Dermis blood vessel endothelial cell (primary cell): ENCODE data around the gene IFFO2. TPM values are rescaled to one million over a fixed set of nuclear protein-coding genes. Genes with fewer than 3 reads are reported as not detected.

Experiments used
- DNase-seq: peaks from one replicate; pipeline ENCODE4 v3.0.0; 2010
- total RNA-seq: library from RNA; depleted of rRNA; stranded (reverse); fragments of >200 nt; gene quantifications from 2 replicates; pipeline ENCODE4 v1.2.3, GENCODE V29; 2014

The IFFO2 gene
- total RNA-seq, 1 donor from 2014 or later = 12.6 TPM

DNA sequence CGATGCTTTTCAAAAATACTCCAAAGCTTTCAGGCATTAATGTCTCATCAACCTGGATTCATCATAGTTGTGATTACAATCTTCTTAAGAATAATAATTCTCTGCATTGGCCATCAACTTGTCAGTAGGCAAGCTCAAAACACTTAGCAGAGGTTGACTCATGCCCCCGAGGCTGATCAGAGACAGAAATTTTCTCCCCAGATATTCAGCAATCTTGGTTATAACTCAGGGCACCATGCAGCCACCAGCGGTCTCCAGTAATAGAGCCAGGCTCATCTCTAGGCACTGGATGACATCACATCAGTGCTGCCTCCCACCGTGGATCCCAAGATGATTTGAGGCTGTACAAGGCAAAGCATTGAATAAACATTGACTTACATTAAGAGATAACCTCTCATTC, 14.3 kb upstream of the IFFO2 start:
- no peak for DNase-seq

DNA sequence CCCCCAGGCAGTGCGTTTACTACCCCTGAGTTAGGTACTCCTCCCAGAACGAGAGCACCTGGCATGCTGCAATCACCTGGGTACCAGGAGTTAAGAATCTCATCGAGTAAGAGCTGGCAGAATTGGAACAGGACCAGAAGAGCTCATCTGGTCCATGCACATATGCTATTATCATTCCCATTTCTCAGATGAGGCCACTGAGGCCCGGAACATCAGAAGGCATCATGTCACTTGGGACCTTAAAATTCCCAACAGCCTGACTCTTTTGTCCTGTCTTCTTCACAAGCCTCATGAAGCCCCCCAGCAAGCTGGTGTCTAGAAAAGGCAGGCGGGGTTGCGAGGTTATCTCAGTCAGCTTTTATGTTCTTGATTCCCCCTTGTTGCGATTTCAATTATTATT, 13.9 kb upstream of the IFFO2 start:
- DNase-seq = no peak

DNA sequence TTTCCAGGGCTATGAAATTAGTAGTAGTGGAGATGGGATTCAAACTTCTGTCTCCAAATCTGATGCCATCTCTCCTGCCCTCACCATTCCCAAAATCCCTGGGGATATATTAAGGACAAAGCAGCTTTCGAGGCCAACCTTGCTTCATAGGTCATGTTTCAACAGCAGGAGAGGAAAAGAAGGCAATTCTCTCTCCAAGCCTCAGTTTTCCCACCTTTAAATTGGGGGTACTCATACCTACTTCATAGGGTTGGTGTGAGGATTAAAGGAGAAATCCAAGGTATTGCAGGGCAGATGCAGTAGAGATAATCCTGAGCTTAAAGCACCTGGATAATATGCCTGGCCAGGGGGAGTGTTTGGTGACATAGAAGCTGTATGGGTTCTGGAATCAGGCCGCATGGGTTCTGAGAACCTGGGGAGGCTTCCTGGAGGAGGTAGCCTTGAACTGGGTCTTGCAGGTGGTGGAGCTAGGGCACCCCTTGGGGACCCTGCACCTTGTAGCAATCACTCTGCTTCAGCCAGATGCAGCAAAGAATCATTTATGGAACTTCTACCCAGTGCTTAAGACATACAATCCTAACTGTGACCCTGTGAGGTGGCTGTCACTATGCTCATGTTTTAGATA, 10.7 kb upstream of the IFFO2 start:
- DNase-seq = no peak

DNA sequence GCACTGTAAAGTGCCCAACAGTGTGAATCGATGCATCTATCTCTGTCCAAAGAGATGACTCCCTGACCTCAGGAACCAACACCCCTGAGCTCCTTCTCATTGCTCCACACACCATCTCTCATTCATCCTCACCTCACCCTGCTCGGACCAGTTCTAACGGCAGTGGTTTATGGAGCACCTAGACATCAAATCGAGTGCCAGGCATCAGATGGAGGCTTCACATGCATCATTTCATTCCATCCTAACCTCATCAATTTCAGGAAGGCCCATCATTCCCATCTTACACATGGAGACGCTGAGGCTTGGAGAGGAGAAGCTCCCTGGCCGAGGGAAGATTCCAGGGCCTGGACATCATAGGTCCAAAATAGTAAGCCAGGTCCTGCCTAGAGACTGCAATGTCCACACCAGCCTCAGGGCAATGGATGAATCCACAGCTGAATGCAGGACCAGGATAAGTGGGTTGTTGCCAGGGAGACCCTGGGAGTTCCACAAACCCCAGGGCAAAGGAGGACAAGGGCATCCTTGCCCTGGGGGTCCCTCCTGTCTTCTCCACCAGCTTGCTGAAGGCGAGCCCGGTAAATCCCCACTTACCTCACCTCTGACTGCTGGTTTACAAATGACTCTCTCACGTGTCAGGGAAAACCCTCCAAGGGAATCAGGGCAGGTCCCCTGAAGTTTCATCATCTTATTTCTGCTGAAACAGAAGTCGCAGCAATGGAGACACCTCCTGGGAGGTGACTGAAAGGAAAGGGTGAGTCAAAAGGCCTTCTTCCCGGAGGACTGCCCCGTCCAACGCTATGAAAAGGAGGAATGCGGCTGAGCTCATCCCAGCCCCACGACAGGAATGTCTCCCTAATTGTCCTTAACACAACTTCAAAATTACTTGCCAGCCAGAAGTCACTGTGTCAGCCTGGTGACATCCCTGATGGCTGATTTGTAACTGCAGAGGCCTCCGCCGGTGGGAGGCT, 9.0 kb upstream of the IFFO2 start:
- DNase-seq = no peak

DNA sequence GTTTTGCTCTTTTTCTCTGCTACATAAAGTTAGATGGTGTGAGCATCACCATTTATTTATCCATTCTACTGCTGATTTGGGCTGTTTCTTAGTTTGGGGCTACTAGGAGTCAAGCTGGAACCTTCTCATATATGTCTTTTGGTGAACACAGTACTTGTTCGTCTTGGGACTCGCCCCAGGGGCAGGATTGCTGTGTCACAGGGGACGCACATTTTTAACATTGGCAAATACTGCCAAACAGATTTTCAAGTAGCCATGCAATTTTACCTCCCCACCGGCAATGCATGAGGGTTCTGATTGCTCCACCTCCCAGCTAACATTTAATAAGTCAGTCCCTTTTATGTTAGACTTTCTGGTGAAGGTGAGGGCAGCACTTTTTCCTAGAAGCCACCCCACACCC, 7.5 kb upstream of the IFFO2 start:
- no peak for DNase-seq

DNA sequence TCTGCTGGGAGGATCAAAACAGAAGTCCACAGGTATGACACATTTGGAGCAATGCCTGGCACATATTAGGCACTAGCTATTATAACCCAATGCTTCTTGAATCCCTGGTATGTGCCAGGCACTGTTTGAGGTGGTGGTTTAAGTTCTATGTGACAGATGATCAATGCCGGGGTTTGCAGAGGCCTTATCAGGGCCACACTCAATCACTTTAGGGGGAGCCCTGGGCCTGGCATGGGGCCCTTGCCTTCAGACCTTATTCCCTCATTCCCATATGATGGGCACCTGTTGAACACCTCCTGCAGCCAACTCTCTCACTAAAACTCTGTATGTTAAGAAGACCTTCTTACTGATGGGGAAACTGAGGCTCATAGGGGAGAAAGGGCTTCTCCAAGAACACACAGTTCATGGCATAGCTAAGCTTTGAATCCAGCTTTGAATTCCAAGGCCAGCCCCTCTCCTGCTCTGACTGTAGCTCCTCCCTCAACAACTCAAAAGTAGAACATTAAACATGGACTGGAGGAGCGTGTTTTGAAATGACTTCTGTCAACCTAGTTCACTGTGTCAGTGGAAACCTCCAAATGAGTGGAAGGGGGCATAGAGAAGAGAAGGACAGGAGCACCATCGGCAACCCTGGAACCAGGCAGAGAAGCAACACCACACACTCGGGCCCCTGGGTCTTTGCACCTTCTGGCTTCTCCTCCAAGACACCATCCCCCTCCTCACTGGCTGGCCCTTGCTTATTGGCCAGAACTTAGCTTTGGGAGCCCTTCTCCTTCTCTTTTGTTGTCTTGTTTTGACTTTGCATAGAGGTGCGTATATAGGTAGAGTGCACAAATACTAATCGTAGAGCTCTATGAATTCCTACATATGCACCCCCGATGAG, 6.6 kb upstream of the IFFO2 start:
- no peak for DNase-seq

DNA sequence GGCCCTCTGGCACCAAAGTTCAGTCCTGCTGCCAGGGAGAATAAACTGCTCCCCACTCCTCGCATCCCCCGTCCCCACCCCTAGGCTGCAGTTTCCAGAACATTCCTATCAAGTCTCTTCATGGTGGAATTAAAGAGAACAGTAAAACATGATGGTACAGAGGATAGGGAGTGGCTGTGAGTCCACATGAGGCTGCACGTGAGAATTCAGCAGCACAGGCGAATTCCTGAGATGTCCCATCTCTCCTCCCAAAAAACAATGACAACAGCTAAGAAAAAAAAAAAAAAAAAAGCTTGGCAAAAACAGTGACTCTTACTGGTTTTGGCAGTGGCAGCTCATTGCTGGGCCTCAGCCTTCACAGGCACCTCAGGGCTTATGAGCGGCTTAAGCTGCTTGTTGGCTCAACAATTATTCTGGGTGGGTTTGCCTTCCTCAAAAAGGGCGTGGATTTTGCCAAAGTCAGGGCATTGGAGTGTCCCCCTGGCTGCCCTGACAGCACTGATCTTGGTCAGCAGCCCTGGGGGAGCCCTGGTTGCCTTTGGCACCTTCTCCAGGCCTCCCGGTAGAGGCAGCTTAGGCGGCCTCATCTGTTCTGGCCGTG, 5.7 kb upstream of the IFFO2 start:
- no peak for DNase-seq

DNA sequence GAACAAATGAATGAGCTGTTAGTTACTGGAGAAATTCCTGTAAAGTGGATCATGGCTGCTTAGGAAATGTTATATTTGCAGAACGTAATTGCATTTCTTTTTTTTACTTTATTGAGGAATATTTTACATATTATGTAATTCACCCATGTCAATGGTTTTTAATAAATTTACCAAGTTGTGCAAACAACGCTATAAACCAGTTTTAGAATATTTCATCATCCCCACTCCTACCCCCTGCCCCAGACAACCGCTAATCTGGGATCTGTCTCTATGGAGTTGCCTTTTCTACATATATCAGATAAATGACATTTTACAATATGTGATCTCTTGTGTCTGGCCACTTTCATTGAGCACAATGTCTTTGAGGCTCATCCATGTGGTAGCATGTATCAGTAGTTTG, 4.3 kb upstream of the IFFO2 start:
- DNase-seq = no peak

DNA sequence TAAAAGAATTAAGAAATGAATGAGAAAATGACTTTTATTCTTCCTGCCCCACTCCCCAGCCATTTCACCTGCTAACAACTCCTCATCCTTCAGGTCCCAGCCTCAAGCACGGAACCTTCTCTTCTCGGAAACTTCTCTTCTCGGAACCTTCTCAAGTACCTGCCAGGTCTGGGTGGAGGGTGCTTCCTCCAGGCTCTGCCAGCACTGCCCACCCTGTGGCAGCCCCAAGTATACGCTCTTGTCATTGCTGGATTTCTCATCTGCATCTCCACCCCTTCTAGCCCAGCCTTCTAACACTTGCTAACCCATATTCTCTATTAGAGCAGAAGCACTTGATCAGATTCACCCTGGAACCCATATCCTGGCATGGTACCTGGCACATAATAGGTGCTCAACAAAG, 3.9 kb upstream of the IFFO2 start:
- no peak for DNase-seq

DNA sequence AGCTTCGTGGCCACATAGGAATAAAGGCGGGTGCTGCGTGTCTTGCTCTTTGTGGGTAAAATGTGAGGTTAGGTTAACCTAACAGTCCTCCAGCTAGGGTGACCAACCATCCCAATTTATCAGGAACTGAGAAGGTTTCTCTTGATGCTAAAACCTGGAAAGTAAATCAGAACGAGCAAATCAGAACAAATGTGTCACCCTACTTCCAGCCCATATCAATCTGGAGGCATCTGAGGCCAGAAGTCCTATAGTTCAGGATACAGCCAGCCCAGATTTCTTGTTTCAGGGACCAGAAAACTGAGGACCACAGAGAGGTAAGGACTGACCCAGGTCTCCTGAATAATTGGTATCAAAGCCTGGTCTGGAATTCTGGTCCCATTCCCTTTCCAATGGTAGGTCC, 3.1 kb upstream of the IFFO2 start:
- no peak for DNase-seq

DNA sequence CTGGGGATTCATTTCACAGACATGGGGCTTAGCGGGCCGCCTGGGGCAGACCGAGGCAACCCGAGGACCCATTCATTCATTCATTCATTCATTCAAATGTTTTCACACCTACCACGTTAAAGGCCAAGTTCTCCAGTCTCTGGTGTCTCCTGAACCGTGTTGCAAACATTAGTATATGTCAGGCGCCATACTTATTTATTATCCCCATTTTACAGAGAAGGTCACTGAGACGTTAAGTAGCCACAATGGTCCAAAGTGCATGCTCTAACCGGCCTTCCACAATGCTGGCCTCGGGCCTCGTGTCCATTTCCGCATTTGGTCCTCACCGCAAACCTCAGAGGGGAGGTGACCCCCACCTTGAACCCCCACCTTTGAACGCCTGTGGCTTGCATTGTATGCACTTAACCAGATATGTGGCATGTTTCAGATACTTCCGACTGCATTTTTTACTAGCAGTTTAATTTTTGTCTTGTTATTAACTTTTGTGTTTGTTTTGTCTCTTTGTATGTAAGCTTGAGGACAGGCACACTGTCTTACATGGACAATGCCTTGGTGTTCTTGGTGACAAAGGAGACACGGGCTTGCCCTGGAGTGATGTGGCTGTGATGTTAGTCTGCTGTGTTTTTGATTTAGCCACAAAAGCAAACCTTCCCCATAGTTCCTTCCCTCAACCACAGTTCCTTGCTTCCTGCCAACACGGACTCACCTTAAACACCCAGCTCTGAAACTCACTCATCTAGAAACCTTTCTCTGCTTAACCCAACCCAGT, 1.2 kb upstream of the IFFO2 start:
- no peak for DNase-seq

DNA sequence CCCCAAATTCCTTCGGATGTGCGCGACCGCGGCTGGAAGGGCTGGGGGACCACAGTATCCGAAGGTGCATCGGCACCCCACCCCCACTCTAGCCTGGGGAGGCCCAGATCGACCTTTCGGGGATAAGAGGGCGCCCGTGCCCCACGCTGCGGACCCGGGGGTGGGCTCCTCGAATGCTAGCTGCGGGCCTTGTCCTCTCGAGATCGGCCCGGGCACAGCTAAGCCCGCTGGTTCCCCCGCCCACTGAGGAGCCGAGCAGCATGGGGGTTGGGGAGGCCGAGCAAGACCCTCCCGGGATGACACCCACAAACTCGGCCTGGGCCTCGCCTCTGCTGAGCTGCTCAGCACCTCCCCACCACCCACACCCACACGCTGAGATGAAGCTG, 653 bp upstream of the IFFO2 start:
- DNase-seq = no peak

DNA sequence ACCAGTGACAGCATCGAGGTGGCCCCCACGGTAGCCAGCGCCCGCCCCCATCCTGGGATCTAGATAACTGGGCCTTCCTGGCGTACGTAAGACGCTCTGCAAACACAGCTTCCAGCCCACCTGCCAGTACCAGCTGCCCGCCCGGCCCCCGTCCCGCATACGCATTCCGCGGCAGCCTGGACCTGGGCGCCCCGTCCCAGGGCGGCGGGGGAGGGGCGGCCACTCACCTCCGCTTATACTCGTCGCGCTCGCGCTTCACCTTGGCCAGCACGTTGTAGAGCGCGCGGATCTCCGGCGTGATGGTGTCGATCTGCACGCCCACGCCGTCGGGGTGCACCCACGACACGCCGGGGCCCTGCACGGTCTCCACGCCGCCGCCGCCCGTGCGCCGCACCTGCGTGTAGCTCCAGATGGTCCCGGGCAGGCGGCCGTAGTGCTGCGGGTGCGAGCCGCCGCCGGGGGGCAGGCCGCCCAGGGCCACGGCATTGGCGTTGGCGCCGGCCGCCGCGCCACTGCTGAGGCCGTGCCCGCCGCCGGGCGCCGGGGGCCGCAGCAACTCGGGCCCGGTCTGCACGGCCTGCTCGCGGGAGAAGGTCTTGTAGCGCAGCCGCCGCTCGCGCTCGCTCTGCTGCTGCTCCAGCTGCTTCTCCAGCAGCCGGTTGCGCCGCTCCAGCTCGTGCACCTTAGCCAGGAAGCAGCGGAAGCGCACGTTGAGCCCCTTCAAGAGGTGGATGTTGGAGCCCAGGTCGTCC, 859 bp downstream of the IFFO2 start:
- peak; percentile 51 for DNase-seq

DNA sequence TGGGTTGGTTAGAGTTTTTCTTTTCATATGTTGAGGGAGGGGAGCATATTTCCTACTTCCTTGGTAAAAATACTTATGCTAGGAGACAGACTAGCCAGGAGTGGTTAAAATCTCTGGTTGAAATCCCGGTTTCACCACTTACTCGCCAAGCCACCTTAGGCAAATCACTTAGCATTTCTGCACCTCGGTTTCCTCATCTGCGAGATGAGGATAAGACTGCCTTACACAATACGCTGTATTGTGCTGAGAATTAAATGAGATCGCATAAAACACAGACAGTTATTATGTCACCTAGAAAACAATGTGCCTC, 1.4 kb downstream of the IFFO2 start:
- DNase-seq = no peak

DNA sequence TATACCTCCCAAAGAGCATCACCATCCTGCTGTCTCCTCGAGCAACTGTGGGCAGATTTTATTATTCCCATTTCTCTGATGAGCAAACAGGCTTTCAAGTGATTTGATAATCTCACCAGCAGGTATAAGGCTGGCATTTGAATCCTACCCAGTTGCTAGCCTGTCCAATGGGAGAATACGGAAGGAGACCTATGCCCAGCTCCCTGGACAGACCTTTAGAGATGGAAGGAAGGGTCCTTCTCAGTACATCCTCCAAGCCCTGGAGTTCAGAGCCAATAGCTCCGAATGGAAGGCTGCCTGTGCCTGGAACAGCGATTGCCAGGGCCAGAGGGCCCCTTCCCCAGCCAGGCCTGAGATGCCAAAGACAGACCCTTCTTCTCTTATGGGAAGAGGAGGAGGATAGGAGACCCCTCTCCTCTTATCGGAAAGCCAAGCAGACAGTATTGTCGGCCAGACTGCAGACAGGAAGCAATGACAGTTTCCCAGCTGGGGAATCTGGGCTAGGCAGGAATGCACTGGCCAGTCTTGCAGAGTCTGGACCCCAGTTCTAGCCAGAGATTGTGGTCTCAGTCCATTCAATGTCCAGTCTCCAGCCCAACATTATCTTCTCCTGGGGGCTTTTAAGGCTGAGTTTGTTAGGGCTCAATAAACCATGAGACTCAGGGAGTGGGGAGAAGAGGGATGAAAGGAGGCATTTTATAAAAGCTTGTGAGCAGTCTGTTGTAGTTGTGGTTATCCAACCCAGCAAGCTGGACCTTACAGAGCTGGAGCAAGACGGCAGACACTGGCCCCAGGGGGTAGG, 2.0 kb downstream of the IFFO2 start:
- peak; percentile 72 for DNase-seq

DNA sequence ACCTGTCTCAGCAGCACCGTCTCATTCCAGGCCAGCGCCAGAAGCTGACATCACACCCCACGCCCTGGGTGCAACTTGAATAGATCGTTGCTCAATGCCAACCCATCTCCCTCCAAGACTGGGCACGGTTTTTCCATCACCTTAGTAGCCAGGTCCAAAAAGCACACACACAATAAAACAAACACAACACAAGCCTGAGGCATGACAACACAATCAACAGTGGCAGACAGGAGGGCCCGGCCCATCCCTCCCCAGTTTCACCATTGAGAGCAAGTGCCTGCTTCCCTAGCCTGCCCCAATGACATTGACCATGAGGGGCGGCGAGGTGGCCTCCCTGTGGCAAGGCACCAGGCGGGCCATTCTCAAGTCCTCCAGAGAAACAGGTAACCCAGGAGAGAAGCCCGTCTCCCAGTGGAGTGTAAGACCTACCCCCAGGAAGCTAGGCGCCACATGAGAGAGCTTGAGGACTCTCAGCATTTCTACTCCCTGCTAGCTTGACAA, 2.7 kb downstream of the IFFO2 start:
- DNase-seq = no peak

DNA sequence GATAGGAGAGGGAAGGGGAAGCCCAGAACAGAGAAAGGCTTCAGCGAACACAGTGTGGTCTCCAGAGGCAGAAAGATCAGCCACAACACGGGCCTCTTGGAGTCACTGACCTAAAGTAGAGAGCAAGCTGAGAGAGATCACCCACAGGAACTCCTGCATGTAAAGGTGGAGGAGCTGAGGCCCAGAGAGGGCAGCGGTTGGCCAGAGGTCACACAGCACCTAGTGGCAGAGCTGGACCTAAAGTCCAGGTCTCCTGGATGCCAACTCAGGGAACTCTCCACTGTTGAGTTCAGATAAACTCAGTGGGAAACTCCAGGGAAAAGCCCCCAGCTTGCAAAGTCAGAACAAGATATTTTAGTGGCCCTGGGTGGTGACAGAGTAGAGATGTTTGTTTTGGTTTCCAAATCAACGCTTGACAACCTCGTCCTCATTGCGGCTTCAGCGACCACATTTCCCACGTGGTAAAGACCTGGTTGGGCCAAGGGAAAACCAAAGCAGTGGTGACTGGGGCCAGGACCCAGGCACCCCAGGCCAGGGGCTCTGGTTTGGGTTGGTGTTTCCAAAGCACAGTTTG, 4.6 kb downstream of the IFFO2 start:
- DNase-seq = no peak

DNA sequence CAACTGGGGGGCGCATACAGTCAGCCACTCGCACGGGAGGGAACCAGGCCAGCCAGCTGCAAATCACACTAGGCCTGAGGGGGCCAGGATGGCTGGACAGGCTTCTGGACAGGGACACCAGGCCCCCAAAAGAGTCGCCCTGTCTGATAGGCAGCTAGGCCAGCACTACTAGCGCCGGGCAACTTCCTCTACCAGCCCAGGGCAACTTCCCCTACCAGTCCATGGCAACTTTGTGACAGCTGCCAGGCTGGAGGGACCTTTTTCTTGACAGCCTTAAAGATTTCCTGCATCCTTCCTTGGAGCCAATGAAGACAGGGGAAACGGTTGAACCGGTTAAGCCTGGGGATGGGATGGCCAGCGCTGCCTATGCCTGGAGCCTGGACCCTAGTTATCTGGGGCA, 5.1 kb downstream of the IFFO2 start:
- DNase-seq = no peak

DNA sequence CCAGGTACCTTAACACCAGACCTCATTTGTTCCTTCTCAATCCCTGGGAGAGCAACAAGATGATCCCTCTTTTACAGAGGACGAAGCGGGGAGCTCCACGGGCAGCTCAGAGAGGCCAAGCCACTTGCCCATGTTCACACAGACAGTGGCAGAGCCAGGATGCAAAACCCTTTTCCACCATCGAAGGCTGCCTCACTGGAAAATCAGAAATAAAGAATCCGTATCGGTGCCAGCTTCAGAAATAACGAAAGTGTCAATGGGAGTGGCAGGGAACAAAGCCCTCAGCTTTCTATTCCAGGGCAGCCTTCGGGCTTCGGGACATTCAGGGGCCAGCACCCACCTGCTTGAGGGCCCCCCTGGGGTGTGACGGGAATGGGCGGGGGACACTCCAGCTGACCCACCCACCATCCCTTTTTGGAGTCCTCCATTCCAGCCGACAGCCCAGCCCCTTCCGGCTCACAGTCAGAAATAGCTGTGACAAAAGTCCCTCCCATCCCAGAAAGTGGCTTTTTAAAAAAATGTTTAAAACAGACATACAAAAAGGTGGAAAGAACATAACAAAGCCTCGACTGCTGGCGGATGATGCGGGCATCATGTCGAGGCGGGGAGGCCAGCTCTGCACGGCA, 6.0 kb downstream of the IFFO2 start:
- DNase-seq = peak; percentile 40
